T-helper 9 cell (primary cell): ENCODE data around the gene MOCS1.
"Not testable (repeated sequence)": the region's sequence is repeated elsewhere in the genome, so short reads cannot be mapped to it uniquely, and the experiment has no call there.

Source experiments
- DNase-seq: peaks from one replicate; pipeline ENCODE4 v3.0.0-alpha.2; 2020
- total RNA-seq, 2 donors: gene quantifications; one replicate each; lab custom pipeline; 2026; lab: John Stamatoyannopoulos, UW

Gene MOCS1
- 0.72 to 1.3 reads per million in 2 donors for total RNA-seq

DNA sequence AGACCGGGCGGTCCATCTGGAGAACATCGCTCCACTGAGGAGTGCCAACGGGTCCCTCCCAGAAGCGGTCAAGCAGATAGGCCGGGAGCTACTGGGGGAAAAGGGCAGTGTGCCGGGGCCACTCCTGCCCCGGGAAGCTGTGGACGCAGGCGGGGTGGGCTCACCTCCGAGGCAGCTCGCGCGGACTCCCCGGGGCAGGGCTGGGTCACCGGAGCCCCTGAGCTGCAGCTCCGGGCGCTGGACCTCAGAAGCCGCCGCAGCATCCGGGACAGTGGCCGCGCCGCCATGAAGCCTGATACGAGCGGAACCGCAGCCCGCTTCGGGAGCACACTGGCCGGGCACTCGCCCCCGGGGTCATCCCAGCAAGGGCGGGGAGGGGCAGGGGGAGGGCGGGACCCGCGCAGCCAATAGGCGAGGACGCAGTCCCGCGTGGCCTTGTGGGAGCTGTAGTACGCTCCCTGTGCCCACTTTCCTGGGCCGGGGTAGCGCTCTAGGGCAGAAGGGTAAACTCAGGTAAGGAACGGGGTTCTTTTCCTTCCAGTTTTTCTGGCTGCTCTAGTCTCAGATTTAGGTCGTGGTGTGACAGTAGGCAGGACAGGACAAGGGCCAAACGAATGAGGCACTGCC lies at the start of gene MOCS1:
MOCS1 (minus strand) TSS at position 332 of the 627 bp plus-strand sequence; CDS start at position 287, 45 bp downstream.
- peak; percentile 2 for DNase-seq

DNA sequence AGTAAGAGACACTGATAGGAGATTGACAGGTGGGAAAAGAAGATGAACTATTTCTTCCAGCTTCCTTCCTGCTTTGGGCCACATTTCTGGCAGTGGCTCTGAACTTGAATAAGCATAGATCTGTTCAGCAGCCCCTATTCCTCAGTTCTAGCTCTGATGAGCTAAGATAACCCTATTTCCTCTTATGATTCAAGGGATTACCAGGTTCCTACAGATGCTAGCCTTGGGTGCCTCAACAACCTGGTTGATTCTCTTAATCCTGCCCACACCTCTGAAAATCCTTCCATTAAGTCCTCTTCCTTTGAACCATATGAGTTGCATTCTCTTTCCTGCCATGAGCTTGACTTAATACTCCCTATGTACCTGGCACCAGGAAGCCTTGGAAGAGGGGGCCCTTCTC lies 49.8 kb upstream of the MOCS1 start:
- no peak for DNase-seq

DNA sequence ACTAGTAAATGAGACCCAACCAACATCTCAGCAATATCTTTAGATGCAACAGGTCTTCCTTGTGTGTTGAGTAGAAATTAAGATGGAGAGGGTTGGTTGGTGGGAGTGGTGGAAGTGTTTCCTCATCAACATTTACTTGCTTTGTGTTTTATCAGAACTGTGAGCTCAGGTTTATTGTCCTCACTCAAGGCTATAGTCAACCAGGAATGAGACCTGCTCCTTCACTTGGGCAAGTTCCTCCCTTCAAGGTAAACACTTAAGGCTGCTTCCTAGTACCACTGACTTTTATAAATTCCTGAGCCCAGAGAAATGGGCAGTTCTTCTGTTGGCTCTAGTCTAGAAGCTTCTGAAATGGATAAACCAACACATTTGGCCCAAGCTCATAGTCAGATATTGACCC lies 48.9 kb upstream of the MOCS1 start:
- DNase-seq: no peak

DNA sequence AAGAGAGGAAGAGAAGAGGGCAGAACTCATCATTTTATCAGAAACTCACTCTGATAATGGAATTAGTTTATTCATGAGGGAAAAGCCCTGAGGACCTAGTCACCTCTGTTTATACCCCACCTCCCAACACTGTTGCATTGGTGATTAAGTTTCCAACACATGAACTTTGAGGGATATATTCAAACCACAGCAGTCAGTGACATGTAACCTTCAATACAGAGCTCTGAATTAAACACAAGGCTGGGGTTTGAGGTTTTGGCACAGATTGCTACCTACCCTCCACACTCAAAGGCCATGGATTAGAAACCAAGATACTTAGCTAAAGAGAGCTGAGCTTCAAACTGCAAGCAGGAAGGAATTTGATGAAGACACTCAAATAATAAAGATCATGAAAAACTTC lies 48.5 kb upstream of the MOCS1 start:
- DNase-seq: no peak

- no peak for DNase-seq
Observed at GRCh38 chr6:39980839-39981580, 46.7 kb upstream of the MOCS1 start.

GRCh38 chr6:39979461-39980328 lies 45.4 kb upstream of the MOCS1 start:
- no peak for DNase-seq

DNA sequence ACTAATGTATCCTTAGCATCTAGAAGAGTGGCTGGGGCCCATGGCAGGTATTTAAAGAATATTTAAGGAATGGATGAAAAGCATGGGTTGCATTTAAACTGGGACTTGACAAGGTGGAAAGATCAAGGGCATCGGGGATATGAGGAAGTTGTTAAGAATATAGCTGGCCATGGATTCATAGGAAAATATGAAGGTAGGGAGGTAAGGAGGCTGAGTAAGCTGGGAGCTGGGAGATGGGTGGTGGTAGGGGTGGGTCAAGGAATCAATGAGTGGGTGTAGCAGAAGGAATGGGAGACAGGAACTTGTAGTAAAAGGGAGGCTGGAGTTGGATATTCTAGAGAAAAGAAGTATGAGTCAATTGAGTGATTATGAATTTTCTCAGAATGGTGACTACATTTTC lies 44.0 kb upstream of the MOCS1 start:
- DNase-seq: no peak

DNA sequence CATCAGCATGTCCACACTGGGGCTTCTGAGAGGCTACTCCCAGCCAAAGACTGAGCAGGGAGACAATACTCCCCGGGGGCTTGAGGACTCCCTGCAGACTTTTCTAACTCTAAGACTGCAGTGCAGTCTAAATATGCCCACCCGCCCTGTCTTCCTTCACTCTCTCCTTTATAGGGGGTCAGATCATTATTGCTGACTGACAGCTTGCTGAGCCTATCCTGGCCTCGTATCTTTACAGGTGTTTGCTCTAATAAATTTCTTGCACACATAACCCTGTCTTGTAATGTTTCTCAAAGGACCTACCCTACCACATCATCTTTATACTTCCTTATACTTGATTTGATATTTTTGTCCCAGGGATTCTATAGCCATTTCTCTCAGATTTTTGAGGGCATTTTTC lies 39.4 kb upstream of the MOCS1 start:
- DNase-seq: no peak

- not testable (repeated sequence) for DNase-seq
Observed at GRCh38 chr6:39972717-39973116, 38.5 kb upstream of the MOCS1 start.

GRCh38 chr6:39971131-39971530 lies 36.9 kb upstream of the MOCS1 start:
- not testable (repeated sequence) for DNase-seq

GRCh38 chr6:39965751-39966150 lies 31.5 kb upstream of the MOCS1 start:
- DNase-seq: no peak

DNA sequence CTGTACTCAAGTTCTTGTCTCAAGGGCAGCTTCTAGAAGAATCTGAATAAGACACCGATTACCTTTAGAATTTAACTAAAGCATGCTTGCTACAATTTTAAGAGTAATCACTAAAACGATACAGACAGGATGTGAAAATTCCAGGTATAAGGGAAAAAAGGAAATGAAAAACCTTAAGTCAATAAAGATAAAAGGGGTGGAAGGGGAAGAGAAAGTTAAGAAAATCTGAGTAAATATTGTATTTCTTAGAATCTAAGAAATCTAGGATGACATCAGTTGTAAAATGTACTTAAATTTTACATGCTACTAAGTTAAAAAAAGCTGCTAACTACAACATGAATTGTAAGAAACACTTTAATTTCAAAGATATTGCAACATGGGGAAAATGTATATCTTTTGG lies 30.3 kb upstream of the MOCS1 start:
- DNase-seq: no peak

DNA sequence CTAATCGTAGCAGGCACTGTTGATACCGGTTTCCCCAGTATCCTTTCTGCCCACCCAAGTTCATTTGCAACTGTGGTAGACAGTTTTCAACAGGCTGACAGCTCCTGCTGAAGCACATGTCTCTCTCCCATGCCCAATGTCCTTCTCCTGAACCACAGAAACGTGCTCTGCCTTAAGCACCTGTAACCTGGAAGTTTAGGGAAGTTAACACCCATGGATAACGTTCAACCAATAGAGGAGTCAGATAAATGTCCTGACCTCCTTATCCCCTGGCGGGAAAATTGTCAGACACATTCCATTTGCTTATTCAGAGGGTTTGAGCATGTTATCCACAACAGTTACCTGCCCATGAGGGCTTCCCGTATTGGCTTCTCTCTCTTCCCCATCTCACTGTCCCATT lies 29.8 kb upstream of the MOCS1 start:
- DNase-seq: no peak

GRCh38 chr6:39962831-39963230 lies 28.6 kb upstream of the MOCS1 start:
- DNase-seq: no peak

- DNase-seq: no peak
Observed at GRCh38 chr6:39961178-39961577, 26.9 kb upstream of the MOCS1 start.

DNA sequence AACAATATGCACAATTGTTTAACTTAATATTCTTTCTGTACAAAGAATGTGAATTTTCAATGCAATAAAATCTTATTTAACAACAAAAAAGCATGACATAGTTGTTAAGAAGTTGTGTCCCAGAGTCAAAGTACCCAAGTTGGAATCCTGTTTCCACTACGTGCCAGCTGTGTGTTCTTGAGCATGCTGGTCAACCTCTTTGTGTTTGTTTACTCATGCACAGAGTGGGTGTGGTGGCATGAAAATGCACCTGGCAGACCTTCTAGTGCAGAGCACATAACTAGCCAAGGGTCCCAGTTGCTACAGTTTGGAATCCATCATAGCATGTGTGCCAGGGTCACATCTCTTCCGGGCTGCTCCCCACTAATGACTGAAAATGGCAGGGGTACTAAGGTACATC lies 24.7 kb upstream of the MOCS1 start:
- DNase-seq: no peak

DNA sequence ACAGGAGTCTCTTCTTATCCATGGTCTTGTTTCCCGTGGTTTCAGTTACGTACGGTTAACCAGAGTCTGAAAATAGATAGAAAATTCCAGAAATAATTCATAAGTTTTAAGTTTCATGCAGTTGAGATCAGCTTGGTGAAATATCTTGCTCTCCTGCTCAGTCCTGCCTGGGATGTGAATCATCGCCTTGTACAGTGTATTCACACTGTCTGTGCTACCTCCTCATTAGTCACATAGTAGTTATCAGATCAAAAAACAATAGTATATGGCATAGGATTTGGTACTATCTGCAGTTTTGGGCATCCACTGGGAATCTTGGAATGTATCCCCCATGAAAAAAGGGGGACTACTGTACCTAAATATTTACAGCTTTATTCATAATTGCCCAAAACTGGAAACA lies 22.7 kb upstream of the MOCS1 start:
- DNase-seq: no peak

- no peak for DNase-seq
Observed at GRCh38 chr6:39953076-39953618, 18.9 kb upstream of the MOCS1 start.

GRCh38 chr6:39952167-39952566 lies 17.9 kb upstream of the MOCS1 start:
- DNase-seq: no peak

DNA sequence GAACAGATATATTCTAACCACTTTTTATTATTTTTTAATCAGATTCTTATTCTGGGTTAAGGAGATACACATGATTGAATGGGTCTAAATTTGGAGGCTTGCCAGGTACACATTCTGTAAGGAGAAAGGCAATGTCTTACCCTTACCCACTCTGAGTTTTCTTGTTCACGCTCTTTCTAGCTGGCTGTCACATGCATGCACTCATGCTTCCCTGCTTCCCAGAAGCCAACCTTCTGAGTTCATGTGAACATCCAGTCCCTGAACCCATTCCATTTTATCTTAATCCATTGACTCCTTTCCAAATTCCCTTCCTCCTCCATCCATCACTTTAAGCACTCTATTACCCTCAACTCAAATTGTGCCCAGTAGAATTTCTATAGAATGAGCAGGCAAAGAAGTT lies 17.5 kb upstream of the MOCS1 start:
- DNase-seq: no peak

- no peak for DNase-seq
Observed at GRCh38 chr6:39951191-39951590, 16.9 kb upstream of the MOCS1 start.

- DNase-seq: no peak
Observed at GRCh38 chr6:39950125-39950720, 16.0 kb upstream of the MOCS1 start.
